Ovary (tissue), 9 donors: ENCODE measurements around the gene SIGLEC15. TPM values are rescaled to one million over a fixed set of nuclear protein-coding genes. Genes with fewer than 3 reads are reported as not detected.

ENCODE experiments used
- DNase-seq, 5 donors: peaks; one replicate each; pipeline ENCODE4 v3.0.0-alpha.2; 2019 to 2020
- H3K27ac ChIP-seq, 2 donors: fragments of 200-600 bp; one replicate each; pipeline versions ENCODE4 v1.5.1 to v1.8.0; 2019 to 2022
- H3K27me3 ChIP-seq: fragments of 200-600 bp; one replicate; pipeline ENCODE4 v1.8.0; 2022
- H3K36me3 ChIP-seq: fragments of 200-600 bp; sonication (generic); one replicate; pipeline ENCODE4 v1.5.1; 2019
- H3K4me1 ChIP-seq: one replicate; pipeline ENCODE4 v1.8.1; 2013; ENCODE audit warnings: mild to moderate bottlenecking, moderate library complexity; ENCODE audit not compliant: insufficient read depth
- H3K4me3 ChIP-seq: fragments of 200-600 bp; sonication (generic); one replicate; pipeline ENCODE4 v1.5.1; 2017
- H3K9me3 ChIP-seq, 2 donors: fragments of 200-600 bp in 1 of 2; sonication (generic) in 1 of 2; one replicate each; pipeline versions ENCODE4 v1.5.1 to v1.8.1; 2013 to 2019; ENCODE audit warnings: mild to moderate bottlenecking in 1 of 2, moderate library complexity in 1 of 2
- CTCF ChIP-seq, 3 donors: fragments of 450-650 bp in 2 of 3; fragments of 200-600 bp in 1 of 3; IDR thresholded peaks; one replicate each; pipeline versions ENCODE4 v1.5.1 to v1.8.0; 2016 to 2022; ENCODE audit warnings: antibody characterized with exemption in 3 of 3, mild to moderate bottlenecking in 1 of 3
- EP300 ChIP-seq: sonication (generic); formaldehyde crosslinking; IDR thresholded peaks from one replicate; pipeline ENCODE4 v1.6.1; 2017; ENCODE audit warnings: antibody characterized with exemption
- POLR2A ChIP-seq: fragments of 450-650 bp; IDR thresholded peaks from one replicate; pipeline ENCODE4 v1.6.1; 2017; ENCODE audit warnings: antibody characterized with exemption, mild to moderate bottlenecking, moderate library complexity
- WGBS, 3 donors: extraction: QIAGEN DNeasy Blood & Tissue Kit in 1 of 3; methylation state at CpG; one replicate each; pipeline versions ENCODE4 v1.1.5 to v1.1.7; 2013 to 2017; 5-methylcytosine and 5-hydroxymethylcytosine counted together
- intact Hi-C, 4 donors: fragments of 100-400 bp; cut with DNase I; formaldehyde crosslinking; loops; one replicate each; pipeline versions ENCODE4 v1.11.0 to v1.15.1; 2022 to 2023
- polyA plus RNA-seq, 2 donors: library from polyadenylated mRNA; stranded (reverse); fragments of 200-250 nt in 1 of 2; fragments of 350-450 nt in 1 of 2; fragmentation: Illumina TruSeq in 1 of 2; extraction: RNeasy Lipid Tissue Mini Kit (QIAGEN cat#74804) in 1 of 2; gene quantifications; one replicate each; pipeline ENCODE4 v1.2.3, GENCODE V29; 2013 to 2014
- total RNA-seq, 7 donors: library from RNA; depleted of rRNA in 2 of 7; stranded (reverse); fragments of >200 nt in 2 of 7; fragmentation: NEBNext Ultra II Directional in 3 of 7; extraction: Animal tissue kit (Norgen Biotek cat#: 25700) in 3 of 7; gene quantifications; one replicate each; pipeline versions ENCODE4 v1.1.0 to v1.2.4, GENCODE V29; 2016 to 2023
- donor health status: DM: no; HTN: no; CAD: no; lungs with moderate emphysema.
- donor health status: DM: no; HTN: no; CAD: no.
- donor health status: Bipolar disorder and iron deficiency.
- donor health status: DM: yes; HTN: yes; CAD: no.
- donor health status: DM: no; HTN: no; CAD: no.
- donor health status: DM: yes; HTN: yes; CAD: no.

SIGLEC15 gene
- total and polyA plus RNA-seq, 9 donors, result 0.05 to 1.4 (median 0.21) TPM; not detected in 3

- DNase-seq, result no peak
- no peaks in the 10 kb centered on the region for H3K36me3 ChIP-seq
- no peaks in the 10 kb centered on the region for H3K9me3 ChIP-seq
- no peak overlapping the region for H3K4me3 ChIP-seq
- H3K4me1 ChIP-seq, result no peaks in the 10 kb centered on the region
- TF ChIP-seq EP300, result no peak
- TF ChIP-seq POLR2A, result no peak
- TF ChIP-seq CTCF (IDR thresholded peaks at IDR 0.05), result no peak
- H3K27me3 ChIP-seq, result no peaks in the 10 kb centered on the region
- WGBS, 3 donors, result 86 to 96% (median 92%) methylated on average over 1 of the region's 1 CpG
- H3K27ac ChIP-seq, result no peak overlapping the region
- intact Hi-C loops, result no loop called here
Measured at GRCh38 chr18:45787346-45787745, 38.1 kb upstream of the SIGLEC15 start.

- intact Hi-C loops, result no loop called here
- Histone ChIP-seq H3K27ac (no peak overlapping the region), H3K4me1 (no peaks in the 10 kb centered on the region), H3K27me3 (no peaks in the 10 kb centered on the region), H3K4me3 (no peak overlapping the region), H3K36me3 (no peaks in the 10 kb centered on the region), H3K9me3 (no peaks in the 10 kb centered on the region)
- no peak for DNase-seq
- no peak for TF ChIP-seq CTCF (IDR thresholded peaks at IDR 0.05)
- TF ChIP-seq EP300, result no peak
- TF ChIP-seq POLR2A, result no peak
- WGBS, 3 donors, result 88 to 90% (median 89%) methylated on average over 3 of the region's 3 CpGs
Measured at GRCh38 chr18:45788861-45789260, 36.6 kb upstream of the SIGLEC15 start.

- WGBS, 3 donors, result 50 to 68% (median 53%) methylated on average over 5 of the region's 5 CpGs
- H3K9me3 ChIP-seq, result no peaks in the 10 kb centered on the region
- H3K4me1 ChIP-seq, result no peaks in the 10 kb centered on the region
- no peak overlapping the region for H3K4me3 ChIP-seq
- intact Hi-C loops, result no loop called here
- H3K27me3 ChIP-seq, result no peaks in the 10 kb centered on the region
- no peak for TF ChIP-seq EP300
- H3K36me3 ChIP-seq, result no peaks in the 10 kb centered on the region
- no peak overlapping the region for H3K27ac ChIP-seq
- DNase-seq, result no peak
Measured at GRCh38 chr18:45792506-45793263, 32.8 kb upstream of the SIGLEC15 start.

GRCh38 chr18:45793264-45793965 lies 32.1 kb upstream of the SIGLEC15 start:
- no peak overlapping the region for H3K27ac ChIP-seq
- DNase-seq, result no peak
- 41 to 56% (median 53%) methylated on average over 4 of the region's 4 CpGs for WGBS, 3 donors

More at GRCh38 chr18:45793264-45793965, 32.1 kb upstream of the SIGLEC15 start:
- TF ChIP-seq EP300, result no peak
- TF ChIP-seq CTCF (IDR thresholded peaks at IDR 0.05), result no peak
- no peak for TF ChIP-seq POLR2A
- Histone ChIP-seq H3K4me3 (no peak overlapping the region), H3K36me3 (no peaks in the 10 kb centered on the region), H3K9me3 (no peaks in the 10 kb centered on the region), H3K4me1 (no peaks in the 10 kb centered on the region), H3K27me3 (no peaks in the 10 kb centered on the region)
- intact Hi-C loops, result no loop called here
